AG04450 (cell line): ENCODE results near the gene NUP210L. TPM values are rescaled to one million over a fixed set of nuclear protein-coding genes. Genes with fewer than 3 reads are reported as not detected.

Experiments
- CTCF ChIA-PET: fragments of 300-600, 350-600 bp; formaldehyde crosslinking; extraction: SDS; loops from one replicate; lab custom pipeline; 2022; ENCODE audit warnings: antibody characterized with exemption, inconsistent platforms; lab: Charles Lee
- POLR2A ChIA-PET: fragments of 350-600 bp; formaldehyde crosslinking; extraction: SDS; loops from one replicate; lab custom pipeline; 2021; ENCODE audit warnings: antibody characterized with exemption, inconsistent platforms; lab: Yijun Ruan, JAX
- DNase-seq: peaks from one replicate; pipeline ENCODE4 v3.0.0-alpha.2; 2011; ENCODE audit warnings: low read depth, low spot score
- H3K27ac ChIP-seq: one replicate; pipeline ENCODE4 v1.5.1; 2012; ENCODE audit warnings: low read depth, low read length, control low read depth
- H3K27me3 ChIP-seq: one replicate; pipeline ENCODE4 v1.6.0; 2012; ENCODE audit warnings: low read length; ENCODE audit not compliant: control insufficient read depth, insufficient read depth
- H3K4me3 ChIP-seq: 2 replicates; pipeline ENCODE4 v1.5.1; 2011; ENCODE audit warnings: mild to moderate bottlenecking, low read depth, low read length, control low read depth
- H3K9me3 ChIP-seq: 2 replicates; pipeline ENCODE4 v1.5.1; 2012; ENCODE audit warnings: low read length; ENCODE audit not compliant: control insufficient read depth, insufficient read depth
- polyA plus RNA-seq: library from polyadenylated mRNA; depleted of rRNA; stranded (reverse); fragments of >200 nt; gene quantifications from 2 replicates; pipeline ENCODE4 v1.2.3, GENCODE V29; 2011
- TF ChIP-seq, protein P1 (sequence below): IDR thresholded peaks from 2 replicates; pipeline ENCODE4 v1.5.1; 2011; ENCODE audit warnings: low read depth, low read length, control low read depth, inconsistent platforms

Gene NUP210L
- polyA plus RNA-seq, 1 experiment, result not detected

DNA sequence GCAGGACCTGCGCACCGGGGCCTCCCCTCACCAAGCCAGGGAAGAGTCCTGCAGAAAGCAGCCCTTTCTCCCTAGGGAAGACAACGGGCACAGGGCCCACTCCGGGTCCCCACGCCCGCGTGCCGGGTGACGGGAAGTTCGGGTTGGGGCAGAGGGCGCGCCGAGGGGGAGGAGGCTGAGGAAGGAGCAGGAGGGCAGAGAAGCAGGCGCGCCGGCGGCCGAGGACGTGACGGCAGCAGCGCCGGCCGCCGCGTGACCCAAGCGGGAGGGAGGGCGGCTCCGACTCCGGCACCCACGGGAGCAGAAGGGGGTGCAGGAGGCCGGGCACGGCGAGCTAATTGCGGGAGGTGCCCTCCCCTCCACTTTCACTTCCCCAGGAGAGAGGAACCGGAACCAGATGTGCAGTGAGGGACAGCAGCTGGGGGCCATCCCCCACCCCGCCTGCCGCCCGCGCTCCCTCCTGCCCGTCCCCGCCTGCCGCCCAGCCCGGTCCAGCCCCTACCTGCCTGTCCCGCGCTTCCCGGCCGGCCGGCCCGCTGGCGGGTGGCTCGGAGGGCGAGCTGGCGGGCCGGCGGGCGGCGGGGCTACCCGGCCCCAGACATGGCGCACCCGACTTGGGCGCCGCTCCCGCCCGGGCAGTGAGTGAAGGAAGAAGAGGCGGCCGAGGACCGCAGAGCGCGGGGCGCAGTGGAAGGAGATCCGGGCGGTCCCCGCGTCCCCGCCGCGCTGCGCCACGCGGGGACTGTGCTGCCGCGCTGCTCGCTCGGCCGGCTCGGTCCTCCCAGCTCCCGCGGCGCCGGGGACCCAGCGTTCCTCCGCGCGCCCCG, 208.9 kb downstream of the NUP210L start:
- DNase-seq, result no peak
- Histone ChIP-seq H3K9me3 (no peaks in the 10 kb centered on the region; the same call in 1 of the 2 replicates), H3K27me3 (no peaks in the 10 kb centered on the region), H3K4me3 (peak overlapping the region; percentile 86), H3K27ac (peak overlapping the region; percentile 61)
- ChIA-PET CTCF (interaction anchor here (0.5 to 3.8 kb wide), 26 partner anchors 9 to 594 kb away, joined by 3 to 19 read pairs (median 5); partner anchors contain the start of genes RAB13 and SLC39A1), POLR2A (interaction anchor here (0.6 to 2.6 kb wide), 16 partner anchors 10 to 275 kb away, joined by 3 to 19 read pairs (median 5); partner anchors contain the start of genes CREB3L4, CRTC2, GATAD2B and JTB)
- TF ChIP-seq, protein P1, sequence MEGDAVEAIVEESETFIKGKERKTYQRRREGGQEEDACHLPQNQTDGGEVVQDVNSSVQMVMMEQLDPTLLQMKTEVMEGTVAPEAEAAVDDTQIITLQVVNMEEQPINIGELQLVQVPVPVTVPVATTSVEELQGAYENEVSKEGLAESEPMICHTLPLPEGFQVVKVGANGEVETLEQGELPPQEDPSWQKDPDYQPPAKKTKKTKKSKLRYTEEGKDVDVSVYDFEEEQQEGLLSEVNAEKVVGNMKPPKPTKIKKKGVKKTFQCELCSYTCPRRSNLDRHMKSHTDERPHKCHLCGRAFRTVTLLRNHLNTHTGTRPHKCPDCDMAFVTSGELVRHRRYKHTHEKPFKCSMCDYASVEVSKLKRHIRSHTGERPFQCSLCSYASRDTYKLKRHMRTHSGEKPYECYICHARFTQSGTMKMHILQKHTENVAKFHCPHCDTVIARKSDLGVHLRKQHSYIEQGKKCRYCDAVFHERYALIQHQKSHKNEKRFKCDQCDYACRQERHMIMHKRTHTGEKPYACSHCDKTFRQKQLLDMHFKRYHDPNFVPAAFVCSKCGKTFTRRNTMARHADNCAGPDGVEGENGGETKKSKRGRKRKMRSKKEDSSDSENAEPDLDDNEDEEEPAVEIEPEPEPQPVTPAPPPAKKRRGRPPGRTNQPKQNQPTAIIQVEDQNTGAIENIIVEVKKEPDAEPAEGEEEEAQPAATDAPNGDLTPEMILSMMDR, result no peak

GRCh38 chr1:153945131-153945794, 209.6 kb downstream of the NUP210L start:
- Histone ChIP-seq H3K4me3 (peak overlapping the region; percentile 86), H3K27me3 (no peaks in the 10 kb centered on the region), H3K27ac (peak overlapping the region; percentile 61), H3K9me3 (no peaks in the 10 kb centered on the region; the same call in 1 of the 2 replicates)
- ChIA-PET CTCF (interaction anchor here (1.3 to 3.8 kb wide), 3 partner anchors 9 to 147 kb away, joined by 3 to 19 read pairs (median 7); no protein-coding TSS in a partner anchor), POLR2A (interaction anchor here (0.8 to 2.6 kb wide), 7 partner anchors 11 to 45 kb away, joined by 3 to 19 read pairs (median 7); partner anchors contain the start of genes CREB3L4, CRTC2, JTB and RPS27)
- TF ChIP-seq, protein P1, result no peak
- DNase-seq, result no peak

GRCh38 chr1:153944827-153945117, 210.1 kb downstream of the NUP210L start:
- TF ChIP-seq, protein P1, result no peak
- H3K27ac ChIP-seq, result no peak overlapping the region
- no peak for DNase-seq
- no peaks in the 10 kb centered on the region; the same call in 1 of the 2 replicates for H3K9me3 ChIP-seq
- CTCF ChIA-PET, result interaction anchor here (1.3 to 3.8 kb wide), 3 partner anchors 42 to 147 kb away, joined by 3 to 19 read pairs (median 6); partner anchors contain the start of gene RAB13
- peak overlapping the region; percentile 86 for H3K4me3 ChIP-seq
- POLR2A ChIA-PET, result interaction anchor here (0.7 to 2.6 kb wide), 3 partner anchors 11 to 46 kb away, joined by 3 to 11 read pairs (median 8); partner anchors contain the start of genes CREB3L4 and RPS27
- H3K27me3 ChIP-seq, result no peaks in the 10 kb centered on the region

GRCh38 chr1:153944005-153944826, 210.7 kb downstream of the NUP210L start:
- DNase-seq, result no peak
- Histone ChIP-seq H3K27me3 (no peaks in the 10 kb centered on the region), H3K27ac (no peak overlapping the region), H3K9me3 (no peaks in the 10 kb centered on the region; the same call in 1 of the 2 replicates), H3K4me3 (no peak overlapping the region)
- TF ChIP-seq, protein P1, result no peak
- ChIA-PET CTCF (interaction anchor here (1.3 to 3.8 kb wide), 3 partner anchors 42 to 146 kb away, joined by 3 to 19 read pairs (median 6); partner anchors contain the start of gene RAB13), POLR2A (interaction anchor here (0.7 to 2.6 kb wide), 6 partner anchors 12 to 217 kb away, joined by 3 to 11 read pairs (median 6); partner anchors contain the start of genes CREB3L4, RPS27 and SLC39A1)
